ENCODE measurements around the gene PDCD7.

DNA sequence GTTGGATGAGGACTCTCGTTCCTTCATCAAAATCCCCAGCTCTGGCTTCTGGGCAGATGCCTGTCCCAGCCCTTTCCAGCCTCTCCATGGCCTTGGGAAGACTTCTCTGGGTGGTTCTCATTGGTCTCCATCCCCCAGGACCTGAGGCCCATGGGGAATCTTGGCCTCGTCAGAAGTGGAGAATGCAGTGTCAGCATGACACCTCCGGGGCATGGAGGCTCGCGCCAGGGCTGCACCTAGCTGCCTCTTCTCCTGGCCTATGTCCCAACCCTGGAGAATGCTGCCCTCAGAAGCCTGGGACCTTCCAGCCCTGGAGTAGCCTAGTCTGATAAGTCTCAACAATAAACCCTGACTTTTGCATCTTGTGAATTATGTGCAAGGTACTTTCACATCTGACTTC is 54.0 kb downstream of the PDCD7 start:
- TF ChIP-seq, protein P1, sequence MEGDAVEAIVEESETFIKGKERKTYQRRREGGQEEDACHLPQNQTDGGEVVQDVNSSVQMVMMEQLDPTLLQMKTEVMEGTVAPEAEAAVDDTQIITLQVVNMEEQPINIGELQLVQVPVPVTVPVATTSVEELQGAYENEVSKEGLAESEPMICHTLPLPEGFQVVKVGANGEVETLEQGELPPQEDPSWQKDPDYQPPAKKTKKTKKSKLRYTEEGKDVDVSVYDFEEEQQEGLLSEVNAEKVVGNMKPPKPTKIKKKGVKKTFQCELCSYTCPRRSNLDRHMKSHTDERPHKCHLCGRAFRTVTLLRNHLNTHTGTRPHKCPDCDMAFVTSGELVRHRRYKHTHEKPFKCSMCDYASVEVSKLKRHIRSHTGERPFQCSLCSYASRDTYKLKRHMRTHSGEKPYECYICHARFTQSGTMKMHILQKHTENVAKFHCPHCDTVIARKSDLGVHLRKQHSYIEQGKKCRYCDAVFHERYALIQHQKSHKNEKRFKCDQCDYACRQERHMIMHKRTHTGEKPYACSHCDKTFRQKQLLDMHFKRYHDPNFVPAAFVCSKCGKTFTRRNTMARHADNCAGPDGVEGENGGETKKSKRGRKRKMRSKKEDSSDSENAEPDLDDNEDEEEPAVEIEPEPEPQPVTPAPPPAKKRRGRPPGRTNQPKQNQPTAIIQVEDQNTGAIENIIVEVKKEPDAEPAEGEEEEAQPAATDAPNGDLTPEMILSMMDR (IDR thresholded peaks at IDR 0.05) = no peak
- TF ChIP-seq POLR2A (IDR thresholded peaks at IDR 0.05) = no peak

Measured in Peyer's patch (tissue), 4 donors.